Activated CD4-positive, alpha-beta T cell treated with anti-CD3 and anti-CD28 coated beads for 4 hours (primary cell): ENCODE data around the gene CITED4.

Experiments used
- DNase-seq, 2 donors: peaks; one replicate each; pipeline ENCODE4 v3.0.0-alpha.2; 2020

The CITED4 gene

GRCh38 chr1:40884055-40884795 lies 22.1 kb upstream of the CITED4 start:
- no peak for DNase-seq

- no peak for DNase-seq
Measured at GRCh38 chr1:40880813-40881549, 18.8 kb upstream of the CITED4 start.

- DNase-seq: no peak
Measured at GRCh38 chr1:40879482-40880175, 17.5 kb upstream of the CITED4 start.

- DNase-seq: no peak
Measured at GRCh38 chr1:40878906-40879305, 16.7 kb upstream of the CITED4 start.

GRCh38 chr1:40877698-40878097 lies 15.5 kb upstream of the CITED4 start:
- peak; percentile 43 to 47 for DNase-seq

- DNase-seq: no peak
Measured at GRCh38 chr1:40876891-40877290, 14.7 kb upstream of the CITED4 start.

GRCh38 chr1:40876436-40876761 lies 14.2 kb upstream of the CITED4 start:
- DNase-seq: no peak

GRCh38 chr1:40873863-40874472 lies 11.8 kb upstream of the CITED4 start:
- DNase-seq: no peak

GRCh38 chr1:40872276-40872675 lies 10.1 kb upstream of the CITED4 start:
- DNase-seq: no peak

- no peak for DNase-seq
Measured at GRCh38 chr1:40870135-40870728, 8.1 kb upstream of the CITED4 start.

GRCh38 chr1:40868051-40868723 lies 6.0 kb upstream of the CITED4 start:
- no peak for DNase-seq

- DNase-seq: peak; percentile 29 to 39
Measured at GRCh38 chr1:40861224-40862003, 749 bp downstream of the CITED4 start.

- DNase-seq: no peak
Measured at GRCh38 chr1:40860706-40861223, 1.4 kb downstream of the CITED4 start.

- DNase-seq: no peak
Measured at GRCh38 chr1:40858856-40859416, 3.2 kb downstream of the CITED4 start.

- no peak for DNase-seq
Measured at GRCh38 chr1:40857737-40858136, 4.4 kb downstream of the CITED4 start.

GRCh38 chr1:40856656-40857302 lies 5.4 kb downstream of the CITED4 start:
- DNase-seq: no peak

- no peak for DNase-seq
Measured at GRCh38 chr1:40856116-40856515, 6.0 kb downstream of the CITED4 start.

- peak in 1 of 2 donors; percentile 19 for DNase-seq
Measured at GRCh38 chr1:40855513-40855912, 6.7 kb downstream of the CITED4 start.

- DNase-seq: no peak
Measured at GRCh38 chr1:40853885-40854170, 8.3 kb downstream of the CITED4 start.

- DNase-seq: no peak
Measured at GRCh38 chr1:40853113-40853884, 8.9 kb downstream of the CITED4 start.
